GM20431 (cell line): ENCODE results near the gene RPTOR.

ENCODE experiments used
- in situ Hi-C: fragments of 300-500 bp; cut with MseI, MboI; formaldehyde crosslinking; loops from one replicate; pipeline ENCODE4 v1.15.0; 2020; ENCODE audit warnings: low sequenced_read_pairs; ENCODE audit not compliant: unreplicated experiment

RPTOR gene

GRCh38 chr17:80906364-80907259, 362.0 kb downstream of the RPTOR start:
- in situ Hi-C loops = no loop called here

- in situ Hi-C loops = no loop called here
Measured at GRCh38 chr17:80907281-80907680, 362.6 kb downstream of the RPTOR start.

GRCh38 chr17:80908211-80908610, 363.6 kb downstream of the RPTOR start:
- in situ Hi-C loops = no loop called here

- in situ Hi-C loops = no loop called here
Measured at GRCh38 chr17:80908776-80909175, 364.1 kb downstream of the RPTOR start.

- in situ Hi-C loops = no loop called here
Measured at GRCh38 chr17:80909635-80910034, 365.0 kb downstream of the RPTOR start.

GRCh38 chr17:80910043-80910442, 365.4 kb downstream of the RPTOR start:
- in situ Hi-C loops = no loop called here

GRCh38 chr17:80912476-80912875, 367.8 kb downstream of the RPTOR start:
- in situ Hi-C loops = no loop called here

- in situ Hi-C loops = no loop called here
Measured at GRCh38 chr17:80913928-80914821, 369.5 kb downstream of the RPTOR start.

- in situ Hi-C loops = no loop called here
Measured at GRCh38 chr17:80916246-80916645, 371.6 kb downstream of the RPTOR start.

GRCh38 chr17:80917716-80918560, 373.3 kb downstream of the RPTOR start:
- in situ Hi-C loops = no loop called here

GRCh38 chr17:80918731-80919130, 374.1 kb downstream of the RPTOR start:
- in situ Hi-C loops = no loop called here

GRCh38 chr17:80919331-80920311, 375.0 kb downstream of the RPTOR start:
- in situ Hi-C loops = no loop called here

- in situ Hi-C loops = no loop called here
Measured at GRCh38 chr17:80920441-80920840, 375.8 kb downstream of the RPTOR start.

- in situ Hi-C loops = no loop called here
Measured at GRCh38 chr17:80921159-80921558, 376.5 kb downstream of the RPTOR start.

- in situ Hi-C loops = no loop called here
Measured at GRCh38 chr17:80921741-80922579, 377.3 kb downstream of the RPTOR start.

GRCh38 chr17:80922580-80923160, 378.0 kb downstream of the RPTOR start:
- in situ Hi-C loops = no loop called here

GRCh38 chr17:80923211-80924110, 378.8 kb downstream of the RPTOR start:
- in situ Hi-C loops = no loop called here
